Tibial nerve (tissue), 4 donors: ENCODE data around the gene AMPD2. TPM values are rescaled to one million over a fixed set of nuclear protein-coding genes. Genes with fewer than 3 reads are reported as not detected.
A peak's percentile ranks its signal among the peaks of the same experiment; 100 is the strongest.

Experiments
- DNase-seq, 2 donors: peaks; one replicate each; pipeline ENCODE4 v3.0.0-alpha.2; 2019; ENCODE audit warnings: low spot score in 2 of 2
- H3K27ac ChIP-seq, 4 donors: fragments of 200-600 bp; sonication (generic) in 3 of 4; one replicate each; pipeline ENCODE4 v1.5.1; 2017 to 2019; ENCODE audit warnings: mild to moderate bottlenecking in 1 of 4
- H3K27me3 ChIP-seq, 2 donors: fragments of 200-600 bp; sonication (generic) in 1 of 2; one replicate each; pipeline versions ENCODE4 v1.5.1 to v1.6.0; 2017 to 2019
- H3K36me3 ChIP-seq, 3 donors: fragments of 200-600 bp; sonication (generic); one replicate each; pipeline ENCODE4 v1.5.1; 2018 to 2019
- H3K4me1 ChIP-seq, 4 donors: fragments of 200-600 bp; sonication (generic) in 3 of 4; one replicate each; pipeline ENCODE4 v1.5.1; 2017 to 2019
- H3K4me3 ChIP-seq, 4 donors: fragments of 200-600 bp; sonication (generic) in 3 of 4; one replicate each; pipeline ENCODE4 v1.5.1; 2017 to 2019; ENCODE audit warnings: mild to moderate bottlenecking in 1 of 4, moderate library complexity in 1 of 4
- H3K9me3 ChIP-seq, 4 donors: fragments of 200-600 bp; sonication (generic) in 3 of 4; one replicate each; pipeline ENCODE4 v1.5.1; 2017 to 2019
- EP300 ChIP-seq, 2 donors: sonication (generic); formaldehyde crosslinking; IDR thresholded peaks; one replicate each; pipeline ENCODE4 v1.6.1; 2017; ENCODE audit warnings: antibody characterized with exemption in 2 of 2, mild to moderate bottlenecking in 1 of 2
- POLR2A ChIP-seq, 2 donors: fragments of 450-650 bp; IDR thresholded peaks; one replicate each; pipeline ENCODE4 v1.6.1; 2017; ENCODE audit warnings: antibody characterized with exemption in 2 of 2, mild to moderate bottlenecking in 2 of 2, moderate library complexity in 2 of 2
- WGBS, 2 donors: methylation state at CpG; one replicate each; pipeline ENCODE4 v1.1.5; 2018; 5-methylcytosine and 5-hydroxymethylcytosine counted together
- total RNA-seq, 4 donors: library from RNA; depleted of rRNA; stranded (reverse); fragments of >200 nt; gene quantifications; one replicate each; pipeline ENCODE4 v1.1.0, GENCODE V29; 2016
- TF ChIP-seq, protein P1 (sequence below), 5 experiments: fragments of 200-600 bp in 3 of 5; fragments of 450-650 bp in 2 of 5; sonication (generic) in 3 of 5; IDR thresholded peaks; one replicate each; pipeline ENCODE4 v1.5.1; 2016 to 2019; ENCODE audit warnings: antibody characterized with exemption in 5 of 5, mild to moderate bottlenecking in 3 of 5, moderate library complexity in 2 of 5

AMPD2 gene
- total RNA-seq, 4 donors from 2014 or later: 70.6 to 113 (median 94.7) TPM

- Histone ChIP-seq H3K27me3 (no peaks in the 10 kb centered on the region), H3K4me3 (no peak overlapping the region), H3K36me3 (no peaks in the 10 kb centered on the region), H3K4me1 (peaks cover 0 to 36% (median 14%) of the 10 kb centered on the region in 4 donors), H3K27ac (peak overlapping the region in 2 of 4 donors; percentile 68 to 77), H3K9me3 (no peaks in the 10 kb centered on the region)
- WGBS, 2 donors: 53 to 59% methylated on average over 3 of the region's 3 CpGs
- no peak for TF ChIP-seq EP300 (IDR thresholded peaks at IDR 0.05)
- no peak for TF ChIP-seq POLR2A (IDR thresholded peaks at IDR 0.05)
- TF ChIP-seq, protein P1, sequence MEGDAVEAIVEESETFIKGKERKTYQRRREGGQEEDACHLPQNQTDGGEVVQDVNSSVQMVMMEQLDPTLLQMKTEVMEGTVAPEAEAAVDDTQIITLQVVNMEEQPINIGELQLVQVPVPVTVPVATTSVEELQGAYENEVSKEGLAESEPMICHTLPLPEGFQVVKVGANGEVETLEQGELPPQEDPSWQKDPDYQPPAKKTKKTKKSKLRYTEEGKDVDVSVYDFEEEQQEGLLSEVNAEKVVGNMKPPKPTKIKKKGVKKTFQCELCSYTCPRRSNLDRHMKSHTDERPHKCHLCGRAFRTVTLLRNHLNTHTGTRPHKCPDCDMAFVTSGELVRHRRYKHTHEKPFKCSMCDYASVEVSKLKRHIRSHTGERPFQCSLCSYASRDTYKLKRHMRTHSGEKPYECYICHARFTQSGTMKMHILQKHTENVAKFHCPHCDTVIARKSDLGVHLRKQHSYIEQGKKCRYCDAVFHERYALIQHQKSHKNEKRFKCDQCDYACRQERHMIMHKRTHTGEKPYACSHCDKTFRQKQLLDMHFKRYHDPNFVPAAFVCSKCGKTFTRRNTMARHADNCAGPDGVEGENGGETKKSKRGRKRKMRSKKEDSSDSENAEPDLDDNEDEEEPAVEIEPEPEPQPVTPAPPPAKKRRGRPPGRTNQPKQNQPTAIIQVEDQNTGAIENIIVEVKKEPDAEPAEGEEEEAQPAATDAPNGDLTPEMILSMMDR (IDR thresholded peaks at IDR 0.05): no peak
- no peak for DNase-seq
These were observed 3.2 kb upstream of the AMPD2 start for GRCh38 chr1:109616391-109616790.

DNA sequence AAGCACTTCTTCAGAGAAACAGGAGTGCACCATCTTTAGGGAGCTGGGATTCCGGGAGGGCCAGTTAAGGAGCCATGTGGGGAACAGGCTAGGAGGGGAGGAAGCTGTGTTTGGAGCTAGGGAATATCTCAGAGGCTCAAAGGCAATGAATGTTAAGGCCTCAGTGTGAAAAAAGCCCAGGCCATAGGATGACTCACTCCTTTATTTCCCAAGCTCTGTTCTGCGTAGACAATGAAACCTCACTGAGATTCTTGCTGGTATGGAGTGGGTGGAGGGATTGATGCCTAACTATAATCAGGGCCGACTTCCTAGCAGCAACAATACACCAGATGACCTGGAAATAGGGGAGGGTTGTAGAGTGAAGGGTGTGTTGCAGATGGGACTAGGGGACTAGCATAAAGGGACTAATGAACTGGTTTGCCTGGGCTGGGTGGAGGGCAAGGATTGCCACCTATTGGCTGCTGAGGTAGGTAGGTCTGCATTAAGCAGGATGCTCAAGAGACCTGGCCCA is 2.3 kb upstream of the AMPD2 start:
- TF ChIP-seq, protein P1 (IDR thresholded peaks at IDR 0.05): no peak
- peak in 1 of 2 donors; percentile 16 for TF ChIP-seq EP300 (IDR thresholded peaks at IDR 0.05)
- no peak for TF ChIP-seq POLR2A (IDR thresholded peaks at IDR 0.05)
- 32 to 34% methylated on average over 3 of the region's 3 CpGs for WGBS, 2 donors
- no peaks in the 10 kb centered on the region for H3K27me3 ChIP-seq
- no peak for DNase-seq
- no peak overlapping the region for H3K4me3 ChIP-seq
- peaks cover 0 to 45% (median 21%) of the 10 kb centered on the region in 4 donors for H3K4me1 ChIP-seq
- no peaks in the 10 kb centered on the region for H3K9me3 ChIP-seq
- peak overlapping the region in 2 of 4 donors; percentile 68 to 77 for H3K27ac ChIP-seq
- H3K36me3 ChIP-seq: no peaks in the 10 kb centered on the region

- H3K4me3 ChIP-seq: peak overlapping the region; percentile 64 to 76 (median 66)
- H3K36me3 ChIP-seq: no peaks in the 10 kb centered on the region
- H3K27ac ChIP-seq: peak overlapping the region; percentile 80 to 90 (median 85)
- 42 to 47% methylated on average over 9 of the region's 9 CpGs for WGBS, 2 donors
- no peak for TF ChIP-seq POLR2A (IDR thresholded peaks at IDR 0.05)
- no peak for TF ChIP-seq EP300 (IDR thresholded peaks at IDR 0.05)
- TF ChIP-seq, protein P1 (IDR thresholded peaks at IDR 0.05): no peak
- H3K4me1 ChIP-seq: peaks cover 0 to 61% (median 33%) of the 10 kb centered on the region in 4 donors
- no peak for DNase-seq
- H3K27me3 ChIP-seq: no peaks in the 10 kb centered on the region
- H3K9me3 ChIP-seq: no peaks in the 10 kb centered on the region
These were observed 719 bp upstream of the AMPD2 start for GRCh38 chr1:109618661-109619575.

DNA sequence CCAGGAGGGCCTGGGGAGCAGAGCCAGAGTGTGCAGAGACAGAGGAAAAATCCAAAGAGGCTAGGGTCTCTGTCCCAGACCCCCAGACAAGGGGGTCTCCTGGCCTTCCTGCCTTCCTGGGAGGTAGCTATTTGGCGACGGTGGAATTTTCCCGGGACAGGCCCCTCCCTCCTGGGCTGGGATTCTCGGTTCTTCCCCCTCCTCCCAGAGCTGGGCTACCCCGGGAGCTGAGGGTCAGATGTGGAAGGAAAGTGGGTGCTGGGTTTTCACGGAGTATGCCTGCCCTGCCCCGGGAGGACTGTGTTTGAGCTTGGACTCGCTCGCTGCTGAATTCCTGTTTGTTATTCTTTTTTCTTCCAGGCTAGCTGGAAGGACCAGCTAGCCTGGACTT is 759 bp downstream of the AMPD2 start:
- DNase-seq: no peak
- TF ChIP-seq, protein P1 (IDR thresholded peaks at IDR 0.05): no peak
- TF ChIP-seq POLR2A (IDR thresholded peaks at IDR 0.05) (no peak), EP300 (IDR thresholded peaks at IDR 0.05) (no peak)
- WGBS, 2 donors: 0% methylated on average over 9 of the region's 9 CpGs
- no peaks in the 10 kb centered on the region for H3K9me3 ChIP-seq
- H3K36me3 ChIP-seq: peaks cover 0 to 2% (median 0%) of the 10 kb centered on the region in 3 donors
- peak overlapping the region; percentile 64 to 76 (median 66) for H3K4me3 ChIP-seq
- H3K27ac ChIP-seq: peak overlapping the region; percentile 80 to 90 (median 85)
- peaks cover 0 to 76% (median 42%) of the 10 kb centered on the region in 4 donors for H3K4me1 ChIP-seq
- no peaks in the 10 kb centered on the region for H3K27me3 ChIP-seq

DNA sequence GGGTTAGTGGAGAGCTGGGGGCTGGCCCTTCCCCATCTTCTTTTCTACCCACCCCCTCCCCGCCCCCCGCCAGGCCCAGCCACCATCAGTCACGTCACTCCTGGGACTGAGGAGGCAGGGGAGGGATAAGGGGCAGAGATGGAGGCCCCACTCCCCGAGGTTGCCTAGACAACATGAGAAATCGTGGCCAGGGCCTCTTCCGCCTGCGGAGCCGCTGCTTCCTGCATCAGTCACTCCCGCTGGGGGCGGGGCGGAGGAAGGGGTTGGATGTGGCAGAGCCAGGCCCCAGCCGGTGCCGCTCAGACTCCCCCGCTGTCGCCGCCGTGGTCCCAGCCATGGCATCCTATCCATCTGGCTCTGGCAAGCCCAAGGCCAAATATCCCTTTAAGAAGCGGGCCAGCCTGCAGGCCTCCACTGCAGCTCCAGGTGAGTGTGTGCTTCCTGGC is 1.2 kb downstream of the AMPD2 start:
- TF ChIP-seq POLR2A (IDR thresholded peaks at IDR 0.05): no peak
- peak in 1 of 2 donors; percentile 59 for TF ChIP-seq EP300 (IDR thresholded peaks at IDR 0.05)
- H3K9me3 ChIP-seq: no peaks in the 10 kb centered on the region
- peaks cover 0 to 80% (median 42%) of the 10 kb centered on the region in 4 donors for H3K4me1 ChIP-seq
- peak; percentile 88 to 94 for DNase-seq
- peak overlapping the region; percentile 64 to 76 (median 66) for H3K4me3 ChIP-seq
- H3K27me3 ChIP-seq: no peaks in the 10 kb centered on the region
- WGBS, 2 donors: 0% methylated on average over 8 to 11 of the region's 18 CpGs
- H3K36me3 ChIP-seq: peaks cover 0 to 7% (median 0%) of the 10 kb centered on the region in 3 donors
- peak overlapping the region; percentile 80 to 90 (median 85) for H3K27ac ChIP-seq
